Measurements from ENCODE around the gene MKI67.

GRCh38 chr10:128137877-128138276, 11.7 kb upstream of the MKI67 start:
- no peak for TF ChIP-seq YY1 (IDR thresholded peaks at IDR 0.05; ENCODE audit: insufficient read depth, insufficient read length)
- TF ChIP-seq SUZ12 (IDR thresholded peaks at IDR 0.05; ENCODE audit: extremely low read depth, insufficient read depth, insufficient read length): no peak
- no peak for TF ChIP-seq ZNF274 (IDR thresholded peaks at IDR 0.05; ENCODE audit: low read depth, low read length)
